Pancreas (tissue), 10 donors: ENCODE measurements around the gene IGSF23. TPM values are rescaled to one million over a fixed set of nuclear protein-coding genes. Genes with fewer than 3 reads are reported as not detected.

Source experiments
- ATAC-seq, 4 donors: fragments of 200-7000 bp; cut with Tn5 transposase; one replicate each; pipeline versions ENCODE4 v1.8.0 to v1.9.1; 2020; ENCODE audit warnings: mild to moderate bottlenecking in 4 of 4, moderate library complexity in 4 of 4
- DNase-seq, 6 donors: peaks; one replicate each; pipeline ENCODE4 v3.0.0-alpha.2; 2020
- FAIRE-seq: peaks from 2 replicates; lab custom pipeline; 2012; peaks lifted over from hg19 to GRCh38; lab: Jason Lieb, UNC
- H3K27ac ChIP-seq, 4 donors: fragments of 200-600 bp; sonication (generic); 1 replicate in 3 of 4; 2 replicates in 1 of 4; pipeline versions ENCODE4 v1.5.0 to v1.8.0; 2020
- H3K27me3 ChIP-seq, 4 donors: fragments of 200-600 bp; one replicate each; pipeline ENCODE4 v1.8.0; 2021
- H3K36me3 ChIP-seq, 3 donors: fragments of 200-600 bp; sonication (generic) in 1 of 3; one replicate each; pipeline versions ENCODE4 v1.5.0 to v1.8.0; 2020 to 2021
- H3K4me1 ChIP-seq, 3 donors: fragments of 200-600 bp; one replicate each; pipeline ENCODE4 v1.8.0; 2021
- H3K4me3 ChIP-seq, 4 donors: fragments of 200-600 bp; sonication (generic) in 2 of 4; one replicate each; pipeline versions ENCODE4 v1.5.0 to v1.8.0; 2020 to 2021
- H3K9me3 ChIP-seq, 4 donors: fragments of 200-600 bp; one replicate each; pipeline ENCODE4 v1.8.0; 2021
- WGBS, 2 donors: extraction: QIAGEN DNeasy Blood & Tissue Kit; methylation state at CpG; one replicate each; pipeline ENCODE4 v1.1.7; 2013; 5-methylcytosine and 5-hydroxymethylcytosine counted together
- intact Hi-C, 3 donors: fragments of 100-400 bp; cut with DNase I; formaldehyde crosslinking; loops; one replicate each; pipeline versions ENCODE4 v1.11.1 to v1.14.2; 2022
- polyA plus RNA-seq, 2 donors: library from polyadenylated mRNA; stranded (reverse); fragments of 200-250 nt; gene quantifications; one replicate each; pipeline ENCODE4 v1.2.3, GENCODE V29; 2013
- total RNA-seq, 6 donors: library from RNA; stranded (reverse); fragmentation: NEBNext Ultra II Directional in 4 of 6; extraction: Animal tissue kit (Norgen Biotek cat#: 25700) in 4 of 6; gene quantifications; one replicate each; pipeline versions ENCODE4 v1.2.1 to v1.2.4, GENCODE V29; 2021 to 2023
- TF ChIP-seq, protein P1 (sequence below), 4 donors: fragments of 200-600 bp; sonication (generic) in 3 of 4; IDR thresholded peaks; one replicate each; pipeline versions ENCODE4 v1.5.0 to v1.8.0; 2021; ENCODE audit warnings: antibody characterized with exemption in 4 of 4
- donor health status: healthy with polysubstance abuse.
- donor health status: DM: no; HTN: no; CAD: no; lungs with moderate emphysema.
- donor health status: DM: no; HTN: no; CAD: no.
- donor health status: control.
- donor health status: control.
- donor health status: Bipolar disorder and iron deficiency.
- donor health status: DM: yes; HTN: yes; CAD: no.
- donor health status: DM: no; HTN: no; CAD: no.
- donor health status: DM: no; HTN: no; CAD: no.
- donor health status: DM: yes; HTN: yes; CAD: no.

Gene IGSF23
- total and polyA plus RNA-seq, 8 donors: 0.43 to 1.3 (median 1.2) TPM

DNA sequence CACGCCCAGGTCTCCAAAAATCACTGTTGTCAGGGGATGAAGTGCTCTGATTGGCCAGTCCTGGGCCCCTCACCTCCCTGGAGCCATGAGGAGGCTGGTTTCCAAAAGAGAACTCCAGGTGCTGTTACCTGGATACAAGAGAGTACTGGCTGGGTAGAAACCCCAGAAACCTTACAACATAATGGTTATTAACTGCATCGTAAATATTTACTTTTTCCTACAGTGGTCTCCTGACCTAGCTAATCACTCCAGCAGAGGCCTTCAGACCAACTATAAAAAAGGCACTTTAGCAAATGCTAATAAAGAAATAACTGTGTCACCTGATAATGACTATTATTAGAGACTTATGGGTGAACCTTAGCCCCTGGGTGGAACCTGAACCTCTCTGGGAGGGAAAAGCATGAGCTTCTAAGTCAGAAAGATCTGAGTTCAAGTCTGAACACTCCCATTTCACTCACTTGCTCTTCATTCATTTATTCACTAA lies 1.5 kb upstream of the IGSF23 start:
- H3K4me1 ChIP-seq: peaks cover 0 to 3% (median 0%) of the 10 kb centered on the region in 3 donors
- FAIRE-seq: no peak
- WGBS, 2 donors: 55 to 64% methylated on average over 2 of the region's 2 CpGs
- DNase-seq: no peak
- no peaks in the 10 kb centered on the region for H3K9me3 ChIP-seq
- intact Hi-C loops: no loop called here
- no peak overlapping the region for H3K27ac ChIP-seq
- TF ChIP-seq, protein P1, sequence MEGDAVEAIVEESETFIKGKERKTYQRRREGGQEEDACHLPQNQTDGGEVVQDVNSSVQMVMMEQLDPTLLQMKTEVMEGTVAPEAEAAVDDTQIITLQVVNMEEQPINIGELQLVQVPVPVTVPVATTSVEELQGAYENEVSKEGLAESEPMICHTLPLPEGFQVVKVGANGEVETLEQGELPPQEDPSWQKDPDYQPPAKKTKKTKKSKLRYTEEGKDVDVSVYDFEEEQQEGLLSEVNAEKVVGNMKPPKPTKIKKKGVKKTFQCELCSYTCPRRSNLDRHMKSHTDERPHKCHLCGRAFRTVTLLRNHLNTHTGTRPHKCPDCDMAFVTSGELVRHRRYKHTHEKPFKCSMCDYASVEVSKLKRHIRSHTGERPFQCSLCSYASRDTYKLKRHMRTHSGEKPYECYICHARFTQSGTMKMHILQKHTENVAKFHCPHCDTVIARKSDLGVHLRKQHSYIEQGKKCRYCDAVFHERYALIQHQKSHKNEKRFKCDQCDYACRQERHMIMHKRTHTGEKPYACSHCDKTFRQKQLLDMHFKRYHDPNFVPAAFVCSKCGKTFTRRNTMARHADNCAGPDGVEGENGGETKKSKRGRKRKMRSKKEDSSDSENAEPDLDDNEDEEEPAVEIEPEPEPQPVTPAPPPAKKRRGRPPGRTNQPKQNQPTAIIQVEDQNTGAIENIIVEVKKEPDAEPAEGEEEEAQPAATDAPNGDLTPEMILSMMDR (IDR thresholded peaks at IDR 0.05): no peak
- no peaks in the 10 kb centered on the region for H3K27me3 ChIP-seq
- no peak overlapping the region for H3K4me3 ChIP-seq
- ATAC-seq: peak; percentile 55 to 85 (median 78)
- H3K36me3 ChIP-seq: no peaks in the 10 kb centered on the region

- no peaks in the 10 kb centered on the region for H3K4me1 ChIP-seq
- DNase-seq: no peak
- no peaks in the 10 kb centered on the region for H3K36me3 ChIP-seq
- no peak for FAIRE-seq
- TF ChIP-seq, protein P1 (IDR thresholded peaks at IDR 0.05): no peak
- no peak overlapping the region for H3K27ac ChIP-seq
- intact Hi-C loops: no loop called here
- H3K4me3 ChIP-seq: no peak overlapping the region
- no peaks in the 10 kb centered on the region for H3K9me3 ChIP-seq
- no peak for ATAC-seq
- H3K27me3 ChIP-seq: no peaks in the 10 kb centered on the region
- WGBS, 2 donors: 93 to 97% methylated on average over 10 of the region's 10 CpGs
Measured at GRCh38 chr19:44614313-44614712, 950 bp downstream of the IGSF23 start.

- ATAC-seq: peak in 1 of 4 donors; percentile 21
Measured at GRCh38 chr19:44615863-44616247, 2.5 kb downstream of the IGSF23 start.

DNA sequence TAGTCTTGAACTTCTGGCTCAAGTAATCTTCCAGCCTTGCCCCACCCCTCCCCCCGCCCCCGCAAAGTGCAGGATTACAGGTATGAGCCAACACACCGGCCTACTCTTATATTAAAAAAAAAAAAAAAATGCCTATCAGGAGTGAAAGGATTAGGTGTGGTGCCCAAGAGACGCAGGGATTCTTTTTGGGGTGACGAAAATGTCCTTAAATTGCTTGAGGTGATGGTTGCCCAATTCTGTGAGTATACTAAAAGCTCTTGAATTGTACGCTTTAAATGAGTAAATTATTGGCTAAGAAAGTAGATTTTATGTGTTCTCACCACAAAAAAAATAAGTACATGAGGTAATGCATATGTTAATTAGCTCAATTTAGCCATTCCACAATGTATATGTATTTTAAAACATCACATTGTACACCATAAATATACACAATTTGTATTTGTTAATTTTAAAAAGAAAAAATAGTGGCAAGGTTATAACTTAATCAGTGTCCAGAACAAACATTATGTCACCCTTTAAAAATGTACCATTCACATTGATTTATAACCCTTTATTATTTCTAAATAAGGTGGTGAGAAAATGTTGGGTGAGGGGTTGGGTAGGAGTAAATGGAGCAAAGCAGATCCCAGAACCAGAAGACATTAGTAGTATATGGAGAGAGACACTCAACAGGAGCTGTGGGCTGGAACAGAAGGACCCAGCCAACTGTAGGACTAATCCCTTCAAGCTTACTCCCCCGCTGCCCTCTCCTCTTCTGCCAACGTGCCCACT lies 3.9 kb downstream of the IGSF23 start:
- Histone ChIP-seq H3K27ac (peak overlapping the region in 2 of 4 donors; percentile 17 to 36), H3K27me3 (no peaks in the 10 kb centered on the region), H3K4me3 (no peak overlapping the region), H3K4me1 (no peaks in the 10 kb centered on the region), H3K36me3 (no peaks in the 10 kb centered on the region), H3K9me3 (no peaks in the 10 kb centered on the region)
- ATAC-seq (peak in 3 of 4 donors; percentile 47 to 61 (median 59)), FAIRE-seq (no peak), DNase-seq (no peak)
- WGBS, 2 donors: 61 to 65% methylated on average over 8 of the region's 8 CpGs
- intact Hi-C loops: no loop called here
- TF ChIP-seq, protein P1 (IDR thresholded peaks at IDR 0.05): no peak

More at GRCh38 chr19:44615863-44616247, 2.5 kb downstream of the IGSF23 start:
- TF ChIP-seq, protein P1 (IDR thresholded peaks at IDR 0.05): no peak
- intact Hi-C loops: no loop called here
- DNase-seq (no peak), FAIRE-seq (no peak)
- Histone ChIP-seq H3K27ac (peak overlapping the region in 1 of 4 donors; percentile 15), H3K4me3 (no peak overlapping the region), H3K36me3 (no peaks in the 10 kb centered on the region), H3K27me3 (no peaks in the 10 kb centered on the region), H3K9me3 (no peaks in the 10 kb centered on the region), H3K4me1 (no peaks in the 10 kb centered on the region)
- 26 to 41% methylated on average over 5 of the region's 5 CpGs for WGBS, 2 donors
